OCI-LY3 (cell line): Measurements from ENCODE around the gene OPCML.

Experiments
- H2AFZ ChIP-seq: fragments of 200-600, 300-600 bp; shearing (Covaris generic); 2 replicates; pipeline ENCODE4 v1.6.0; 2014; ENCODE audit warnings: antibody characterized with exemption, low read depth, low read length
- H3K27ac ChIP-seq: fragments of 200-600, 300-600 bp; sonication (generic); 2 replicates; pipeline ENCODE4 v1.5.1; 2014; ENCODE audit warnings: mild to moderate bottlenecking, low read length, moderate library complexity, mixed read lengths
- H3K27me3 ChIP-seq: fragments of 200-600, 300-600 bp; sonication (generic); 2 replicates; pipeline ENCODE4 v1.6.1; 2014; ENCODE audit warnings: low read depth, low read length, mixed read lengths
- H3K36me3 ChIP-seq: fragments of 200-600, 300-600 bp; sonication (generic); replicated peaks from 2 replicates; pipeline ENCODE3; 2014; ENCODE audit warnings: low read depth, low read length, mixed read lengths
- H3K4me1 ChIP-seq: fragments of 300-600, 200-600 bp; sonication (generic); 2 replicates; pipeline ENCODE4 v1.6.1; 2014; ENCODE audit warnings: low read length, mixed read lengths
- H3K4me2 ChIP-seq: fragments of 200-600, 300-600 bp; sonication (generic); 2 replicates; pipeline ENCODE4 v1.6.1; 2014; ENCODE audit warnings: low read length, mixed read lengths
- H3K4me3 ChIP-seq: fragments of 300-600, 200-600 bp; sonication (generic); 2 replicates; pipeline ENCODE4 v1.5.1; 2014; ENCODE audit warnings: antibody characterized with exemption, mild to moderate bottlenecking, low read length, moderate library complexity
- H3K79me2 ChIP-seq: fragments of 300-600, 200-600 bp; shearing (Covaris generic); 2 replicates; pipeline ENCODE4 v1.6.1; 2014; ENCODE audit warnings: mild to moderate bottlenecking, low read length, mixed read lengths
- H3K9ac ChIP-seq: fragments of 300-600, 200-600 bp; shearing (Covaris generic); 2 replicates; pipeline ENCODE4 v1.6.0; 2014; ENCODE audit warnings: mild to moderate bottlenecking, low read length, moderate library complexity
- H3K9me3 ChIP-seq: fragments of 200-600, 300-600 bp; shearing (Covaris generic); 2 replicates; pipeline ENCODE4 v1.6.1; 2014; ENCODE audit warnings: low read length, mixed read lengths; ENCODE audit not compliant: insufficient read depth
- H4K20me1 ChIP-seq: fragments of 200-600, 300-600 bp; sonication (generic); 2 replicates; pipeline ENCODE4 v1.6.1; 2016; ENCODE audit warnings: low read length, mixed read lengths; ENCODE audit not compliant: insufficient read depth
- EZH2phosphoT487 ChIP-seq: fragments of 200-600 bp; shearing (Covaris generic); IDR thresholded peaks from 2 replicates; pipeline ENCODE4 v1.6.1; 2018; ENCODE audit warnings: antibody characterized with exemption, mixed run types, low read depth
- TF ChIP-seq, protein P1 (sequence below): fragments of 200-600, 300-600 bp; sonication (generic); IDR thresholded peaks from 2 replicates; pipeline ENCODE4 v1.5.1; 2014; ENCODE audit warnings: antibody characterized with exemption, low read length, low read depth

OPCML gene

DNA sequence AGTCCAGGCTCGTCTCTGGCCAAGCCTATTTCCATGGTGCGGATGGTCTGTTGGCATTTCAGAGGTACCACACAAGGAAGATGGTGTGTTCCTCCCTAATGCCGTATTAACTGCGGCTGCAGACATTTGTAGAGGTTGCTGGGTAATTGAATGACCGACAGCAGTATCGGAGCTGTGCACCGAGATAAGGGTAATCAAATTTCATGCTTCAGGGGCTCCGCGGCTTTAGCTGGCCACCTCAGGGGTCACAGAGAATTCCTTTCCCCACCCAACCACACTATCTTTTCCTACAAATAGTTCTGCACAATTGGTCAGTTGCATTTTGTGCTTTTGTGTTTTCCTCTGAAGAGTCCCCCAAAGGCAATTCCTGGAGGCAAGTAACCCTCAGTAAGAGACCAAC is 297.4 kb downstream of the OPCML start:
- H3K4me3 ChIP-seq = no peak overlapping the region
- H3K9me3 ChIP-seq = no peaks in the 10 kb centered on the region
- H3K9ac ChIP-seq = no peak overlapping the region
- H2AFZ ChIP-seq = no peak overlapping the region
- no peaks in the 10 kb centered on the region for H4K20me1 ChIP-seq
- no peaks in the 10 kb centered on the region for H3K79me2 ChIP-seq
- TF ChIP-seq EZH2phosphoT487 = no peak
- TF ChIP-seq, protein P1, sequence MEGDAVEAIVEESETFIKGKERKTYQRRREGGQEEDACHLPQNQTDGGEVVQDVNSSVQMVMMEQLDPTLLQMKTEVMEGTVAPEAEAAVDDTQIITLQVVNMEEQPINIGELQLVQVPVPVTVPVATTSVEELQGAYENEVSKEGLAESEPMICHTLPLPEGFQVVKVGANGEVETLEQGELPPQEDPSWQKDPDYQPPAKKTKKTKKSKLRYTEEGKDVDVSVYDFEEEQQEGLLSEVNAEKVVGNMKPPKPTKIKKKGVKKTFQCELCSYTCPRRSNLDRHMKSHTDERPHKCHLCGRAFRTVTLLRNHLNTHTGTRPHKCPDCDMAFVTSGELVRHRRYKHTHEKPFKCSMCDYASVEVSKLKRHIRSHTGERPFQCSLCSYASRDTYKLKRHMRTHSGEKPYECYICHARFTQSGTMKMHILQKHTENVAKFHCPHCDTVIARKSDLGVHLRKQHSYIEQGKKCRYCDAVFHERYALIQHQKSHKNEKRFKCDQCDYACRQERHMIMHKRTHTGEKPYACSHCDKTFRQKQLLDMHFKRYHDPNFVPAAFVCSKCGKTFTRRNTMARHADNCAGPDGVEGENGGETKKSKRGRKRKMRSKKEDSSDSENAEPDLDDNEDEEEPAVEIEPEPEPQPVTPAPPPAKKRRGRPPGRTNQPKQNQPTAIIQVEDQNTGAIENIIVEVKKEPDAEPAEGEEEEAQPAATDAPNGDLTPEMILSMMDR = no peak
- H3K36me3 ChIP-seq = no peaks in the 10 kb centered on the region
- no peak overlapping the region for H3K27ac ChIP-seq
- H3K27me3 ChIP-seq = no peaks in the 10 kb centered on the region
- no peak overlapping the region for H3K4me2 ChIP-seq
- H3K4me1 ChIP-seq = no peaks in the 10 kb centered on the region

DNA sequence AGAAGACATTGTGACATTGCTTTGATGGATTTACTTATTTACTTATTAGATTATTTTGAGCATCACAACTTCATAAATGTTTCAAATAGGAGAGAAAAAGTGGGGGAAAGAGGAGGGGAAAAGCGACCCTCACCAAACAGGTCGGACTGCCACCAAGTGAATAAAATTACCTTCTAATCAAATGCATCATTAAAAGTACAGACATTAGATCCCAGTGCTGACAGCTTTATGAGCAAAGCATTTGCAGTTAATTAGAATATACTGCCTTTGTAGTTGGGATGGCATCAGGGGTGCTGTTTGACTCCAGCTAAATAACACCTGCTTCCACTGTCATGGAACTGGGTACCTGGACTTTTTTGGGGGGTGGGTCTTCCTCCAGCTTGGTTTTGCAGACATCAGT is 299.6 kb downstream of the OPCML start:
- Histone ChIP-seq H3K4me2 (no peak overlapping the region), H4K20me1 (no peaks in the 10 kb centered on the region), H3K27me3 (no peaks in the 10 kb centered on the region), H3K36me3 (no peaks in the 10 kb centered on the region), H3K4me1 (no peaks in the 10 kb centered on the region), H3K79me2 (no peaks in the 10 kb centered on the region), H3K4me3 (no peak overlapping the region), H3K27ac (no peak overlapping the region), H3K9me3 (no peaks in the 10 kb centered on the region), H3K9ac (no peak overlapping the region), H2AFZ (no peak overlapping the region)
- TF ChIP-seq EZH2phosphoT487 = no peak
- TF ChIP-seq, protein P1 = no peak

DNA sequence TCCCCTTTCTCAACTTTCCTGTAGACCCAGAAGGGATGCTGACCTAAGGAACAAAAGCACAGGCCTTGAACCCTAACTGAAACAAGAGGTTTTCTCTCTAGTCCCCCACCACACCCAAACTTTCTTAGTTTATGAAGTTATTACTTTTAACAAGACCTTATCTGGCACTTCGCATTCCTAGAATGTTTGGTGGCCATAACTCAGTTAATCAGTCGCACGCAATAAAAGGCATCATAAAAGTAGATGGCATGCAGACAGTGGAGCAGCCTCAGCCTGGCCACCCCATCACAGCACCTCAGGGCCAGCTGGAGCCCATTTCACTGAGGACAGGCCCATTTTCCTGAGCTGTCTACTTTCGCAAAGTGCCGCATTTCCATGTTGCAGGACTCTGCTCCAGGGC is 301.9 kb downstream of the OPCML start:
- TF ChIP-seq, protein P1 = no peak
- TF ChIP-seq EZH2phosphoT487 = no peak
- H3K9ac ChIP-seq = no peak overlapping the region
- no peaks in the 10 kb centered on the region for H4K20me1 ChIP-seq
- no peaks in the 10 kb centered on the region for H3K9me3 ChIP-seq
- no peaks in the 10 kb centered on the region for H3K27me3 ChIP-seq
- no peaks in the 10 kb centered on the region for H3K79me2 ChIP-seq
- H3K36me3 ChIP-seq = no peaks in the 10 kb centered on the region
- H3K4me1 ChIP-seq = no peaks in the 10 kb centered on the region
- no peak overlapping the region for H3K4me2 ChIP-seq
- no peak overlapping the region for H2AFZ ChIP-seq
- no peak overlapping the region for H3K27ac ChIP-seq
- H3K4me3 ChIP-seq = no peak overlapping the region

DNA sequence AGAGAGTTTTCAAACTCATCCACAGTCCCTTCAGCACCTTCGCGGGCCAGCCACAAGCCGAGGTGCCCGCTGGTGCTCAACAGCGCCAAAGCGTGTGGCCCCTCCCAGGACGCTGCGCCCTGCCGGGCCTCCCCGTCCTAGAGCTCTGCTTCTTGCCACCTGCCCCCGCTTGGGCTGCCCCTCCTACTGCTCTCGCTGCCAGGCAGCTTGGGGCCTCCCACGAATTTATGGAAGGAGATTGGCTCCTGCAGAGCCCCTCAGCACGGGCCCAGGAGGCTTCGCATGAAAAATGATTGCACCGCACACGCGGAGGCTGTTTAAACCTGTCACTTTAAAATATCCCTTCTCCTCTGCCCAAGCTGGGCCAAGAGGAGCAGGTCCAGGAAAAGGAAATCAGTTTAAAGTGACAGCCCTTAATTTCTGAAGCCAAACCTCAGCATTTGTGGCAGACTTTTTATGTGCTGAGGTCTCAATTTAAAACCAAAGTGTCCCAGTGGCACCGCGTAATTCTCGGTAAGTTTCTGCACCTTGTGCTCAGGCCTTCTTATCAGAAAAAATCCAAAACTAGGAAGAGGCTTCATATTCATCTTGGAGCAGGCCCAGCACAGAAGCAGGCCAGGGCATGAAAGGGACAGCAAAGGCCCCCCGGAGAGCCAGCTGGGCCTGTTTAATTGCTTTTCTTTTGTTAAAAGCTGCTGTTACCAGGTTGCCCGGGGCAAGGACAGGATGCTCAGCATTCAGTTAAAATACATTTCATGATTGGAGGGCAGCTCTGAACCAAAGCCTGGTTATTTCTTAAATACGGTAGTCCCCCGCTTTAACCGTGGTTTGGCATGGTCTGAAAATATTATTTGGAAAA is 303.6 kb downstream of the OPCML start:
- Histone ChIP-seq H3K4me1 (no peaks in the 10 kb centered on the region), H3K9me3 (no peaks in the 10 kb centered on the region), H3K79me2 (no peaks in the 10 kb centered on the region), H3K9ac (no peak overlapping the region), H3K27me3 (no peaks in the 10 kb centered on the region), H3K27ac (no peak overlapping the region), H3K4me2 (no peak overlapping the region), H3K36me3 (no peaks in the 10 kb centered on the region), H3K4me3 (no peak overlapping the region), H2AFZ (no peak overlapping the region), H4K20me1 (no peaks in the 10 kb centered on the region)
- TF ChIP-seq, protein P1 = no peak
- no peak for TF ChIP-seq EZH2phosphoT487
